ENCODE measurements around the gene FAM53A. TPM values are rescaled to one million over a fixed set of nuclear protein-coding genes. Genes with fewer than 3 reads are reported as not detected.

The FAM53A gene
- total and polyA plus RNA-seq, 2 of the 4 experiments (the other 2 are of a cell fraction), result 2.0 to 3.1 TPM

GRCh38 chr4:1619151-1619672, 64.9 kb downstream of the FAM53A start:
- H3K79me1 ChIP-seq (ENCODE audit: low read depth in 1 of 2, low read length in 2 of 2), result no peaks in the 10 kb centered on the region
- H4K20me1 ChIP-seq (ENCODE audit: insufficient read depth, low read length), result no peaks in the 10 kb centered on the region
- ChIA-PET CTCF (interaction anchor here (1.8 kb wide), 1 partner anchor 10 kb away, joined by 8 read pairs; no protein-coding TSS in a partner anchor), POLR2A (ENCODE audit: unreplicated experiment) (no interaction called here)
- H2BK15ac ChIP-seq (ENCODE audit: low read depth, low read length), result no peak overlapping the region
- no peak overlapping the region for H3K4me3 ChIP-seq (ENCODE audit: insufficient read depth, low read depth, low read length)
- no peak overlapping the region for H3K9ac ChIP-seq (ENCODE audit: low read depth, low read length)
- no peaks in the 10 kb centered on the region for H3K27me3 ChIP-seq (ENCODE audit: control insufficient read depth, insufficient read depth, low read length)
- intact Hi-C loops (cut with micrococcal nuclease), result no loop called here
- in situ Hi-C loops (cut with MboI; ENCODE audit: low sequenced_read_pairs), result no loop called here
- no TSS peak for BruUV-seq (replicated peaks)
- H2AK9ac ChIP-seq (replicated peaks; ENCODE audit: low read depth, low read length, poor library complexity), result no peak overlapping the region
- H4K5ac ChIP-seq (ENCODE audit: low read depth, low read length), result no peak overlapping the region
- H2AK5ac ChIP-seq (ENCODE audit: low read depth, low read length), result no peak overlapping the region
- no peak overlapping the region for H3K4me2 ChIP-seq (ENCODE audit: low read depth, low read length)
- H4K91ac ChIP-seq (ENCODE audit: insufficient read depth, low read depth, low read length), result no peak overlapping the region
- H3K9me1 ChIP-seq (ENCODE audit: insufficient read depth, low read length), result no peaks in the 10 kb centered on the region; the same call in 1 of the 2 replicates
- no peak overlapping the region for H3K4ac ChIP-seq (ENCODE audit: low read depth, low read length)
- ATAC-seq (ENCODE audit: low read depth) (no peak), DNase-seq (no peak)
- no peak overlapping the region for H2AFZ ChIP-seq (replicated peaks; ENCODE audit: low read length, poor library complexity)
- H4K8ac ChIP-seq (ENCODE audit: low read depth in 2 of 2, low read length in 2 of 2), result no peak overlapping the region
- dilution Hi-C loops (cut with HindIII; ENCODE audit: low sequenced_read_pairs, unreplicated experiment), result no loop called here
- H3K9me3 ChIP-seq (ENCODE audit: control insufficient read depth, insufficient read depth, low read length), result peaks cover 2% of the 10 kb centered on the region
- no peaks in the 10 kb centered on the region for H3K4me1 ChIP-seq (ENCODE audit: control insufficient read depth, insufficient read depth, low read length)
- H3K27ac ChIP-seq (ENCODE audit: insufficient read depth, low read length), result no peak overlapping the region
- no peak overlapping the region for H2BK20ac ChIP-seq (ENCODE audit: low read depth, low read length)
- H2BK120ac ChIP-seq (ENCODE audit: low read depth, low read length), result no peak overlapping the region
- no peak overlapping the region for H2BK5ac ChIP-seq (ENCODE audit: low read depth, low read length, poor library complexity, severe bottlenecking)
- H3K14ac ChIP-seq (replicated peaks; ENCODE audit: low read depth, low read length), result no peak overlapping the region
- no peak overlapping the region for H3K18ac ChIP-seq (ENCODE audit: low read depth, low read length)
- 84% methylated on average over 21 of the region's 25 CpGs; no CpG with 5 or more reads in 1 of the 2 experiments for WGBS, 2 experiments (ENCODE audit: extremely low coverage in 2 of 2, insufficient read length in 1 of 2)
- no peak overlapping the region for H3K56ac ChIP-seq (ENCODE audit: extremely low read depth, insufficient read depth, low read length)
- H3K23ac ChIP-seq (ENCODE audit: low read depth, low read length), result no peak overlapping the region
- H3K36me3 ChIP-seq (ENCODE audit: control insufficient read depth, insufficient read depth, low read length), result no peaks in the 10 kb centered on the region
- TF ChIP-seq MAZ (IDR thresholded peaks at IDR 0.05; ENCODE audit: borderline replicate concordance, low read depth, low read length), result no peak
- TF ChIP-seq RFX5 (IDR thresholded peaks at IDR 0.05; ENCODE audit: low read depth, low read length), result no peak
- TF ChIP-seq BHLHE40 (IDR thresholded peaks at IDR 0.05; ENCODE audit: low read depth, low read length), result no peak
- no peak for TF ChIP-seq CEBPB (IDR thresholded peaks at IDR 0.05; ENCODE audit: low read depth, low read length)
- TF ChIP-seq NFE2L2 (IDR thresholded peaks at IDR 0.05; ENCODE audit: low read depth, low read length), result no peak
- no peak for TF ChIP-seq CHD1 (IDR thresholded peaks at IDR 0.05; ENCODE audit: low read depth, low read length)
- TF ChIP-seq USF2 (IDR thresholded peaks at IDR 0.05; ENCODE audit: low read depth, low read length), result no peak
- no peak for TF ChIP-seq RAD21 (IDR thresholded peaks at IDR 0.05; ENCODE audit: low read length)
- no peak for TF ChIP-seq MAFK (IDR thresholded peaks at IDR 0.05; ENCODE audit: low read depth, low read length)
- no peak for TF ChIP-seq FOS (IDR thresholded peaks at IDR 0.05; ENCODE audit: low read depth, low read length)
- TF ChIP-seq ELK1 (IDR thresholded peaks at IDR 0.05; ENCODE audit: borderline replicate concordance, low read depth, low read length), result no peak
